Activated gamma-delta T cell treated with Interleukin-2 at 50 U/mL for 16 hours (primary cell): ENCODE measurements around the gene ENDOU.

Experiments
- DNase-seq: peaks from one replicate; pipeline ENCODE4 v3.0.0-alpha.2; 2020

The ENDOU gene, protein sequence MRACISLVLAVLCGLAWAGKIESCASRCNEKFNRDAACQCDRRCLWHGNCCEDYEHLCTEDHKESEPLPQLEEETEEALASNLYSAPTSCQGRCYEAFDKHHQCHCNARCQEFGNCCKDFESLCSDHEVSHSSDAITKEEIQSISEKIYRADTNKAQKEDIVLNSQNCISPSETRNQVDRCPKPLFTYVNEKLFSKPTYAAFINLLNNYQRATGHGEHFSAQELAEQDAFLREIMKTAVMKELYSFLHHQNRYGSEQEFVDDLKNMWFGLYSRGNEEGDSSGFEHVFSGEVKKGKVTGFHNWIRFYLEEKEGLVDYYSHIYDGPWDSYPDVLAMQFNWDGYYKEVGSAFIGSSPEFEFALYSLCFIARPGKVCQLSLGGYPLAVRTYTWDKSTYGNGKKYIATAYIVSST

GRCh38 chr12:47725091-47725772 lies at the start of gene ENDOU:
Gene ENDOU (minus strand): TSS chr12:47725490. CDS start chr12:47725413, 77 bp downstream.
- DNase-seq: no peak

DNA sequence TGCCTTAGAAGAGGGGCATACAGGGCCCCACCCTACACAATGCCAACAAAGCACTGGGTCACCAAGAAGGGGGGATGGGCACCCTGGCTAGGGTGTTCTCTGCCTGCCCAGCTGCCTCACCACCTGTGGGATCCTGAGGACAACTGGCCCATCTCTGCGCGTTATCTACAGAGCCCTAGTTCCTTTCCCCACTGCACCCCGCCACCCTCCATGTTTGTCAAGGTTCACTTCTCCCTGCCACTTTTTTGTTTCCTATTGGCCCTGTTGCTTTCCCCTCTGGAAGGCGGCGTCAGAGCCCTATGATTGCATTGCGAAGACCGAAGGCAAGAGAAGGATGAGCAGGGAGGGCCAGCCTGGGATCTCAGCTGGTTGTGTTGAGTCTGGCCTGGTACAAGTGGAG lies 49.4 kb upstream of the ENDOU start:
- DNase-seq: no peak

DNA sequence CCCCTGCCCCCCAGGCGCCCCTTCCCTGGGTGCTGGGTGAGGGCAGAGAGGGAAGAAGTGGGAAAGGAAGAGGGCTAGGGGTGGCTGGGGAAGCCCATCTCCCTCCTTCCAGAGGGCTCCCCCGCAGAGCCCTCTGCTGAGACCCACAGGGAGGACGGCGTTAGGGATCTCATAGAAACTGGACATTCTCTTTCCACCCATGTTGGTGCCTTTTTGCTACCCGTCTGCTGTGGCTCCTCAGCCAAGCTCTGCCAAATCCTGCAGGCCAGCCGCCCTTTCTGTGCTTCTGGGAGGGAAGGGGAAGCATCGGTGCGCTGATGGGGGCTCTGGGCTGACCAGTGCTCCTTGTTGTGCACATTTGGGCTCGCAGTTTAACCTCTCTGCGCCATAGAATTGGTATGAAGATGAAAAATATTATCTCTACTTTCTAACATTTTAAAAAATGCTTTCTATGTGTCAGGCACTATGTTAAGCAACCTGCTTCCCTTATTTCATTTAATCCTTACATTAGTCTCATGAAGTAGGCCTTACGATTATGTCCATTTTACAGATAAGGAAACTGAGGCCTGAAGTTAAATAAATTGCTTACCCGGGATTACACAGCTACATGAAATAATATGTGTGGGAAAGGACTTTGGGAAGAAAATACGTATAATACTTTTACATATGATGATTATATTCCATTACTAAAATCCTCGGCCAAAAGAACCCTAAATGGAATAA lies 48.7 kb upstream of the ENDOU start:
- no peak for DNase-seq

GRCh38 chr12:47773062-47773857 lies 48.0 kb upstream of the ENDOU start, which contains the start of gene SLC48A1:
Gene SLC48A1 (plus strand): TSS chr12:47773238. CDS start chr12:47773305, 67 bp downstream.
- DNase-seq: peak; percentile 65

DNA sequence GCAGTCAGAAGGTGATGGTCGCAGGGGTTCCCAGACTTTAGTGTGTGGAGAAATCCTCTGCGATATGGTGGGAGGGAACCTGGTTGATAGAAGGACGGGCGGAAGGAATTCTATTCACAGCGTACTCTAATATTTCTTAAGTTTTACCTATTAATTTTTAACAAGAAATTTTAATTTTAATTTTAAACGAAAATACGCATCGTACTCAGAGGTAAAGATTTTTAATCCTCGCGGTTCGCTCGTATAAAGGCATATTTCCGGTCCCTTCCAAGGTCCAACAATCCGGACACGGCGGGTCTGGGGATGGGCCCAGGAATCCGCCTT lies 47.4 kb upstream of the ENDOU start:
- DNase-seq: no peak

- no peak for DNase-seq
Observed at GRCh38 chr12:47772094-47772660, 46.9 kb upstream of the ENDOU start.

DNA sequence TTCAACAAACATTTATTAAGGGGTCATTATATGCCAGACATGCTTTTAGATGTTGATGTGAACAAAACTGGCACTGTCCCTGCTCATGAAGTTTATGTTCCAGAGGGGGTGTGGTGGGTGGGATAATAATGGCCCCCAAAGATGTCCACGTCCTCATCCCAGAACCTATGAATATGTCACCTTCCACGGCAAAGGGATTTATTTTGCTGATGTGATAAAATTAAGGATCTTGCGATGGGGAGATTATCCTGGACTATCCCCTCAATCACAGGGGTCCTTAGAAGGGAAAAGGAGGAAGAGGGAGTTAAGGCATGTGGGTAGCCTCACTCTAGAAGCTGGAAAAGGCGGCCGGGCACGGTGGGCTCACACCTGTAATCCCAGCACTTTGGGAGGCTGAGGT lies 46.0 kb upstream of the ENDOU start:
- no peak for DNase-seq

GRCh38 chr12:47770086-47770726 lies 44.9 kb upstream of the ENDOU start:
- no peak for DNase-seq

DNA sequence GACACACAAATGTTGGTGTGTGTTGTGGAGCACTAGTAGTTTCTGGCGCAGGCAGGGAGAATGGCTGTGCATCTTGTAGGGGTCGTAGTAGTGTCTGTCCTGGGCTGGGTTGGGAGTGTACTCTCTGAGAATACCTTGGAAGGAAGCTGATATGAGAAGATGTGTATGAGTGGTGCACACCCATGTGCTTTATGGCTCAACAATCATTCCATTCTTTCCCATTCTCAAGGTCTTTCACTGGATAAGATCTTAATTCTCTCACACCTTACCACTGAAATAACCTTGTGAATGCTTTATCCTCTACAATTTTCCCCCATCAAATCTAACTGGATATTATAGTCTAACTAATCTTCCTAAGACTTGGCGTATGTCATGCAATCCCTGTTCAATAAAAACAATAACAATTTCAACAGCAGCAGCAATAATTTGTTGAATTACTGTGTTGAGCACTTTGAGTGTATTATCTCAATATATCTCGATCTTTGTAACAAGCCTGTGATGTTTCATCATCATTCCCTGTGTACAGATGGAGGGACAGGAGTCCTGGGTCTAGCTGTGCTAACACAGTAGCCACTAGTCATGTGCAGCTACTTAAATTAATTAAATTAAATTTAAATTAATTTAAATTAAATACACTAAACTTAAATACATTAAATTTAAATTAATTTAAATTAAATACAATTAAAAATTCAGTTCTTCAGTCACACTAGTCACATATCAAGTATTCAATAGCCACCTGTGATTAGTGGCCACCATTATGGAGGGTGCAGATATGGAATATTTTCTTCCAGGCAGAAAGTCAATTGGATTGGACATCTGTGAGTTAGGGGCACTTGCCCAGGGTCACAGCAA lies 44.2 kb upstream of the ENDOU start:
- no peak for DNase-seq

GRCh38 chr12:47768323-47768811 lies 43.1 kb upstream of the ENDOU start:
- no peak for DNase-seq

DNA sequence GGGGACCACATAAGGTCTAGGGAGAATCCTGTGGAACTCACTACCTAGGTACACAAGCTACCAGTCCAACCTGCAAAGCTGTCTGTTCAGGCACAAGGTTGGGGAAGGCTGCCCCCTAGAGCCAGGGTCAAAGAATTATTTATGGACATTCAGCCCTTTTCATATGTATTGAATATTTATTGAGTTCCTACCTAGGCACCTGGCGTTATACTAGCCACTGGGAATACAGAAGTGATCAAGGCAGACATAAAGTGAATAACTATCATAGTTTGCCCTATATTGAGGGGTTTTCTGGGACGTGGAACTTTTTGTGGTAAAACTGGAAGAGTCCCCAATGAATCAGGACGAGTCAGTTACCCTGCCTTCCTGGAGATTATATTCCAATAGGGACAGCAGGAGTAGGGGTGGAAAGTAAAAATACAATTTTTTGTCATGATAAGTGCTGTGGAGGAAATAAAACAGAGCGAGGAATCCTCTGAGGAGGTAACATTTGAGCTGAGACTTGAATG lies 42.0 kb upstream of the ENDOU start:
- peak; percentile 71 for DNase-seq

DNA sequence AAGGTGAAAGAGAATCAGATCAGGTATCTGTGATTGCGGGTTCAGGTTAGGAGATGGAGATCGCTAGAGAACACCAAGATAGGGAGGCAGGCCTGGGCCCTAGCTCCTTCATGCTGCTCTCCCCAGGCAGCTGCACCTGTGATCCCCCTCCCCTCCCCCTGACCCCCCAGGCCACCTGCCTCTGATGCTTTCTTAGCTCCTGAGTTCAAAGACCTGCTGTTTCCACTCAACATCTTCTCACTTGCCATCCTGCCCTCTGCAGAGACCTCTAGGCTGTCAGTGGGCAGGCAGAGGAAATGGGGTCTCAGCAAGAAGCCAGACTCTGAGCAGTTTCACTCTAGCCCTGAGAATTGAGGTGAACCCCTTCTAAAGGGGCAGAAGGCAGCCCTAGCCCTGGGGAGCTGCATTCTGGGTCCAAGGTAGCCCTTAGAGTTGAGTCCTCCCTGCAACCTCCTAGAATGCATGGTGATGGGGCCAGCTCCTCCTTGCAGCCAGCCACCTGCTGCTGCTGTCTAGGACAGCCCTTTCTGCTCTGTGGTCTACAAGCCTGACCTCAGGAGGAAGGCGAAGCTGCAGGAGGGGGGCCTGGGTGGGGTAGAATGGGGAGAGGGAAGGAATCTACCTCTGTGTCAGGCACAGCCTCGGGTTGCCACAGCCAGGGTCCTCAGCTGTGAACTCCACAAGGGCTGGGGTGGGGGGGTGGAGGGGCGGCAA lies 41.4 kb upstream of the ENDOU start:
- peak; percentile 22 for DNase-seq

DNA sequence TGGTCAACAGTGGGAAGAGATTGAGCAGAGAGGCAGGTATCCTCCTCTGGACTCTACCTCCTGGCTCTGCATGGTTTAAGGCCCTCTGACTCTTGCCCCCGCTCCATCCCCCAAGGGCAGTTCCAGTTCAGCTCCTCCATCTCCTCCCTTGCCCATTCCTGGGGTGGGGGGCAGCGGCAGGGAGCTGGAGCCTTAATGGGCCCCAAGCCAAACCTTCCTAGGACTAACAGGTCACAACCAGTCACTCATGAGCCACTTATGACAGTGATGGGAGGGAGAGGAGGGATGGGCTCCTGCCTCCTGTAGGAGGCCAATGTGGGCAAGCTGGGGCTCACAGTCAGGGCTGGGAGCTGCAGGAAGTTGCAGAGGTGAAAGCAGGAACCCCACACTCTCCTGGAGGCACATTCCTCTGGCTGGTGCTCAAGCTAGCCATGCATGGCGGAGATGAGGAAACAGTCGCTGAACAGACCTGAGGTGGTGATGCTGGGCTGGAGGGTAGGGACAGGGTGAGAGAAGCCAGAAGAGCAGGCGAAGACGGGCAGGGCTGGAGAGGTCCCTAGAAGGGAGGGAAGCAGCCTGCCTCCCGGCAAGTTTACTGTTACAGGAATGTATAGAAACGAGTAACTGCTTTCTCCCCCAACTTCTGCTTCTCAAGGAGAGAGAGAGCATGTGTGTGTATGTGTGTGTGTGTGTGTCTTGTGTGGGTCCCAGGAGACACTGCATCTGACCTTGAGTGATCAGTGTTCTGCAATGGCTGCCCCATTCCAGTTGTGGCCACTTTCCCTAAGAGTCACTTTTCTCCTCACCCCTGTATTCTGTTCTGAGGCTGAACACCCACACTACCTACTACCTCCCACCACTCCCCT lies 38.4 kb upstream of the ENDOU start:
- no peak for DNase-seq

DNA sequence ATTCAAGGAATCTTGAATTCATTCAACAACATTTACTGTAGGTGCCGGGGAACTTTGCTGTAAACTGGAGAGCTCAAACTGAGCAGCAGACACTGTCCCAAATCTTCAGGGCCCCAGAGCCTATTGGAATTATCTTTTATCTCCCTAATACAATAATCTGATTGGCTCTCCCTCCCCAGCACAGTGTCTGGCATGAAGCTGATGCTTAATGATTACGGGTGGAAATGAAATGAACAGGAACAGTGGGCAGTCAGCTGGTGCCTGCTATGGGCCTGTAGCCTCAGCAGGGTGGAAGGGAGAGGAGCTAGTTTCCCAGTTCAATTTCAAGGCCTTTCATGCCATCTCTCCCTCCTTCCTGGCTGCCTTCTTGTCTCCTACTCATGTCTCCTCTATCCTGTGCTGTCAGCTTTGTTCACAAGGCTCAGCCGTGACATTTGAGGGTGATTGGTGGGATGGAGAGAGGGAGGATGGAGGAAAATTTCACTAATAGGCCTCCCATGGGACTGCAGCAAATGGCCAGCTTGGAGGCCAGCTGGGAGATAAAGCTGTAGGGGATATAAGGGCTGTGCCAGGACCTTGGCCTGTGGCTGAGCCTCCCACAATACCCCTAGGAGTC lies 37.7 kb upstream of the ENDOU start:
- DNase-seq: no peak

DNA sequence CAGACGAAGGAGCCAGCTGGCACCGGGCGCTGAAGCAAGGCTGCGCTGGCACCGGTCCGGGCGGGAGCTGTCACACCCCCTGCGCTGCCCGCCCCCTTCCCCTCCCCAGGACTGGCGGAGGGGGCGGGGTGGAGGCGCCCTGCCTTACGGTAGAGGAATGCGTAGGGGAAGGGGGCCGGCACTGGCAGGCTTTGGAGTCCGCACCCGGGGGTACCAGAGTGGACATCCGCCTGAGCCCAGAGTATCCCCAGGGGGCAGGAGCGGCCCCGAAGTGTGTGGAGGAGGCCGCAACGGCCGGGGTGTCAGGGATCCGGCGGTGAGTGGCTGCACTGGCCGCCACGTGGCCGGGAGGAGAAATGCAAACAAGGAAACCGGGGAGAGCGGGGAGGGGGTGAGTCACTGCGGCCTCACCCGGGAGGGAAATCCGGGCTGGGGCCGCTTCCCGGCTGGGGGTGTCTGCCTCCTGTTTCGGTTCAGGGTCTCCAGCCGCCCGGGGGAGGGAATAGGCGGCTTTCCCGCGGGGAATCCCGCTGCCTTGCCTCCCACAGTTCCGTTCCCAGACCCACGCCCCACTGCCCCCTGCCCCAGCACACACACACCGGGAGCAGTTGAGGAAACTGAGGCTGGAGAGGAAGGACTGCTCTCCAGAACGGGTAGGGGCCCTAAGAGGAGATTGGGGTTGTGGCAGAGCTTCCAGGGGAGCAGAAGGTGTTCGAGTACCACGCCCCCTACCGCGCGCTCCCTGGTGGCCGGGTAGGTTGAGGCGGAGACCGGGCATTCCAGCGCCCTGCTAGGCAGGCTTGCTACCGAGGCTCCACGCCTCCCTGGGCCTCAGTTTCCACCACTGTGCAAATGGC lies 33.8 kb upstream of the ENDOU start, which contains the start of gene RAPGEF3:
TSS of gene RAPGEF3 (minus strand) at position 47 of the 857 bp plus-strand sequence. CDS start 324 bp downstream, outside the sequence.
- peak; percentile 64 for DNase-seq

- DNase-seq: no peak
Observed at GRCh38 chr12:47758584-47758833, 33.2 kb upstream of the ENDOU start.

DNA sequence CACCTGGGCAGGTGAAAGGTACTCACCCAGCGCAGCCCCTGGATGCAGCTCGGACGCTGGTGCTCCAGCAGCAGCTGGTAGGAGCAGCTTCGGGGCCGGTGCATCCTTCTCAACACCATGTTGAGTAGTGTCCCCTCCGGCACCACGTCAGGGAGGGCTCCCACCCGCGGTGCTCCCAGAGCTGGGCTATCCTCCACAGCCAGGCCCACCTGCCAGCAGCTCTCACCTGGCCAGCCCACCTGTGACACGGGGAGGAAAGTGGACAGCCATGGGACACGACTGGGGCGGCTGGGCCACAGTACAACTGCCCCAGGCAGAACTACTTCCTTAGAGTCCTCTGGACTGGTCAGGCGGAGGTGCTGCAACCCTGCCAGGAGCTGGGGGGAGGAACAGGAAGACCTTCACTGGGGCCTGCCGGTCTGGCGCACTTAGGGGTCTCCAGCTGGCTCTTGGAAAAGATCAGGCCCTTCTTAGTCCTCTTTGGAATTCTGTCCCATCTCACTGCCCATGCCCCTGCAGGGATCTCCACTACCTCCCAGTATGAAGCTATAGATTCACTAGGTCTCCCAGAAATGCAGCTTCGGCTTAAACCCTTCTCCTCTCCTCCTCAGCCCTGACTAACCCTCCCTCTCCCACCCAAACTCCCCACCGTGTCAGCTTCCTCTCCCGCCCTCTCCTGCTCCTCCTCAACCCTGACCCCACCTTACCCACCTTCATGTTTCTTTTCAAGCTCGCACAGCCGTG lies 32.7 kb upstream of the ENDOU start:
- DNase-seq: no peak
